HG02970 (cell line): ENCODE measurements around the gene PI4K2A.

ENCODE experiments used
- ATAC-seq: cut with Tn5 transposase; IDR thresholded peaks from one replicate; pipeline ENCODE4 v1.9.1; 2021; ENCODE audit warnings: mild to moderate bottlenecking, moderate library complexity, moderate number of reproducible peaks; ENCODE audit not compliant: unreplicated experiment, low FRiP score

The PI4K2A gene

GRCh38 chr10:97723001-97723400 lies 82.5 kb downstream of the PI4K2A start:
- no peak for ATAC-seq

GRCh38 chr10:97724341-97724941 lies 84.0 kb downstream of the PI4K2A start:
- ATAC-seq: no peak
